NCI-H526 treated with DMSO at 0.1 percent for 48 hours (cell line): ENCODE measurements around the gene GTF2I.
"Not testable (repeated sequence)": the region's sequence is repeated elsewhere in the genome, so short reads cannot be mapped to it uniquely, and the experiment has no call there.

Source experiments
- DNase-seq: peaks from one replicate; lab custom pipeline; 2025; lab: John Stamatoyannopoulos, UW

The GTF2I gene

GRCh38 chr7:74656837-74657691, 454 bp upstream of the GTF2I start:
- DNase-seq: peak; percentile 95

GRCh38 chr7:74658178-74659004, 873 bp downstream of the GTF2I start:
- peak; percentile 91 for DNase-seq

GRCh38 chr7:74660202-74660601, 2.7 kb downstream of the GTF2I start:
- not testable (repeated sequence) for DNase-seq

- not testable (repeated sequence) for DNase-seq
These were observed 4.6 kb downstream of the GTF2I start for GRCh38 chr7:74661836-74662794.

GRCh38 chr7:74665296-74665938, 7.9 kb downstream of the GTF2I start:
- DNase-seq: no peak

- DNase-seq: not testable (repeated sequence)
These were observed 9.5 kb downstream of the GTF2I start for GRCh38 chr7:74667013-74667412.

- DNase-seq: not testable (repeated sequence)
These were observed 10.0 kb downstream of the GTF2I start for GRCh38 chr7:74667520-74667919.

- no peak for DNase-seq
These were observed 14.1 kb downstream of the GTF2I start for GRCh38 chr7:74671602-74672001.

GRCh38 chr7:74672343-74672915, 14.9 kb downstream of the GTF2I start:
- DNase-seq: no peak

GRCh38 chr7:74674166-74674565, 16.6 kb downstream of the GTF2I start:
- DNase-seq: no peak

- DNase-seq: no peak
These were observed 25.3 kb downstream of the GTF2I start for GRCh38 chr7:74682829-74683228.

- DNase-seq: no peak
These were observed 26.3 kb downstream of the GTF2I start for GRCh38 chr7:74683799-74684198.

- no peak for DNase-seq
These were observed 27.0 kb downstream of the GTF2I start for GRCh38 chr7:74684473-74684872.

GRCh38 chr7:74684921-74685320, 27.4 kb downstream of the GTF2I start:
- no peak for DNase-seq

- no peak for DNase-seq
These were observed 33.0 kb downstream of the GTF2I start for GRCh38 chr7:74690474-74690873.

- DNase-seq: not testable (repeated sequence)
These were observed 46.9 kb downstream of the GTF2I start for GRCh38 chr7:74704419-74704818.

GRCh38 chr7:74707238-74707637, 49.7 kb downstream of the GTF2I start:
- no peak for DNase-seq

- DNase-seq: no peak
These were observed 51.2 kb downstream of the GTF2I start for GRCh38 chr7:74708569-74709275.

- DNase-seq: no peak
These were observed 52.6 kb downstream of the GTF2I start for GRCh38 chr7:74709880-74710671.
